ENCODE data around the gene FBXL17.
A peak's percentile ranks its signal among the peaks of the same experiment; 100 is the strongest.

The FBXL17 gene

GRCh38 chr5:108260858-108261170, 121.1 kb downstream of the FBXL17 start:
- H3K9me3 Mint-ChIP-seq, result no peaks in the 10 kb centered on the region
- peaks cover 17% of the 10 kb centered on the region for H3K4me1 Mint-ChIP-seq (ENCODE audit: low read depth)
- no peak overlapping the region for H3K27ac Mint-ChIP-seq
- H3K27me3 Mint-ChIP-seq, result no peaks in the 10 kb centered on the region
- H3K36me3 Mint-ChIP-seq (ENCODE audit: low read depth), result no peaks in the 10 kb centered on the region
- no peak overlapping the region for H3K4me3 Mint-ChIP-seq
- no peak for DNase-seq

DNA sequence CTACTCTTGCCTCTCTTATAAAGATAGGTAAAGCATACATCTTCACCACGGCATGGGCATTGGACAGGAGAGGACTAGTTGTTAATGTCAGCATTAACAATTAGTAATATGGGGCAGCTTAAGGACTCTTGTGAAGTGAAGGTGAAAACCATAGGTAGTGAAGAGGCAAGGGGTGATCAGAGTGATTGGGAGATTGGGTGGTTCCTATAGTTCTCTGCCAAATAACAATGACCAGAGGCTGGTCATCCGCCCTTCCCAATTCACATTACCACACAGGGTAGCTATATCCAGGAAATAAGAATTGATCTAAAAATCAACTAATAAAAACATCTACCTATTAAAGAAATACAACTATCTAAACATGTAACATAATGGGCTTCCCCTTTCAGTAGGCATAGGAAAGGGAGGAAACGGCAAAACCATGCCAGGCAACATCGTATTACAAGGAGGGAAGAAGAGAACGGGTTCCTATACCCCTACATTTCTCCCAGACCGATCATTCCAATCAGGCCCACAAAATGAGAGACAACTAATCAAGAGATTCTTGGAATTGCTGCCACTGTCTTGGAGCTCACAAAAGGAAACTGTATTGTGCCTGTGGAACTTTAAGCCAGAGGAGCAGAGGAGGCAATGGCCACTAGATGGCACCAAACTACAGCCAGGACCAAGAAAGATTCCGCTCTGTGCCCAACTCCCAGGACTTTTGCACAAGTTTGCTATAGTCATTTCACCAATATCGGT, 121.6 kb downstream of the FBXL17 start:
- peak; percentile 64 for DNase-seq
- Mint-ChIP-seq H3K9me3 (no peaks in the 10 kb centered on the region), H3K4me3 (peak overlapping the region; percentile 28), H3K27ac (no peak overlapping the region), H3K4me1 (ENCODE audit: low read depth) (peaks cover 15% of the 10 kb centered on the region), H3K36me3 (ENCODE audit: low read depth) (no peaks in the 10 kb centered on the region), H3K27me3 (no peaks in the 10 kb centered on the region)

DNA sequence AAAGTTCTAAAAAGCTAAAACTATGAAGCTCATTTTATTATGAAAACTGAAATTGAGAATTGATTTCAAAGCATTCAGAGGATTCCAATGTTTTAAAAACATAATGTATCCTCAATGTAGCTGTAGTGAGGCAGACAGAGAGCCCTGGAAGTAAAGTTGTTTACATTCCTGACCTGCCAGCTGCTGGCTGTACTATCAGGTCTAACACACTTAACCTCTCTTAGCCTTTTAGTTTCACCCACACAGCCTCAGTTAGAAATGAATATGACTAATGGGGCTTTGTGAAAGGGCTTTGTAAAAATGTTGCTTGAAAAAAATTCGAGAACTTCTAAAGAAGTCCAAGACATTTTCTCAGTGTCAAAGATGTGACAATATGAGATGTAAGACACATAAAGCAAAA, 122.6 kb downstream of the FBXL17 start:
- Mint-ChIP-seq H3K27ac (no peak overlapping the region), H3K9me3 (no peaks in the 10 kb centered on the region), H3K27me3 (no peaks in the 10 kb centered on the region), H3K4me1 (ENCODE audit: low read depth) (peaks cover 11% of the 10 kb centered on the region), H3K4me3 (no peak overlapping the region), H3K36me3 (ENCODE audit: low read depth) (no peaks in the 10 kb centered on the region)
- DNase-seq, result no peak

- H3K36me3 Mint-ChIP-seq (ENCODE audit: low read depth), result no peaks in the 10 kb centered on the region
- no peak for DNase-seq
- peaks cover 10% of the 10 kb centered on the region for H3K4me1 Mint-ChIP-seq (ENCODE audit: low read depth)
- H3K4me3 Mint-ChIP-seq, result no peak overlapping the region
- no peak overlapping the region for H3K27ac Mint-ChIP-seq
- H3K27me3 Mint-ChIP-seq, result no peaks in the 10 kb centered on the region
- H3K9me3 Mint-ChIP-seq, result no peaks in the 10 kb centered on the region
Measured at GRCh38 chr5:108257996-108258395, 123.9 kb downstream of the FBXL17 start.

GRCh38 chr5:108255468-108255867, 126.4 kb downstream of the FBXL17 start:
- no peaks in the 10 kb centered on the region for H3K9me3 Mint-ChIP-seq
- no peak for DNase-seq
- no peak overlapping the region for H3K27ac Mint-ChIP-seq
- no peak overlapping the region for H3K4me3 Mint-ChIP-seq
- H3K36me3 Mint-ChIP-seq (ENCODE audit: low read depth), result peaks cover 2% of the 10 kb centered on the region
- no peaks in the 10 kb centered on the region for H3K27me3 Mint-ChIP-seq
- H3K4me1 Mint-ChIP-seq (ENCODE audit: low read depth), result peaks cover 5% of the 10 kb centered on the region

DNA sequence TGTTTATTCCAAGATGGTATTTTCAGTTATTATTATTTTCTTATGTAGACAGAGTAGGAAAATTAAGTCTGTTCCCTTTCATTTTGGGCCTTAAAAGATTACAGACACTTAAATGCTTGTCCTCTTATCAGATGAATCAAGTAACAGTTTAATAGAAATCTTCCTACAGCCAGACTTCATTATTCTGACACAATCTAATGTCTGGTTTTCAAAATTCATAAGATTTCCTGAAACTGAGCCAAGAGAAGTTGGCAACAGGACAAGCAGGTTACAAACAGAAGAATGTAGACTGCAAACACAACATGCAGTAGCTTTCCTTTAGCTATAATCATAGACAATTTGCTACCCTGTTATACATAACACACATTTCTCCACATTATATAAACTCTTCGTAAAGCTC, 130.5 kb downstream of the FBXL17 start:
- no peak overlapping the region for H3K27ac Mint-ChIP-seq
- H3K27me3 Mint-ChIP-seq, result no peaks in the 10 kb centered on the region
- H3K4me3 Mint-ChIP-seq, result no peak overlapping the region
- no peak for DNase-seq
- H3K9me3 Mint-ChIP-seq, result no peaks in the 10 kb centered on the region
- peaks cover under 1% of the 10 kb centered on the region for H3K4me1 Mint-ChIP-seq (ENCODE audit: low read depth)
- H3K36me3 Mint-ChIP-seq (ENCODE audit: low read depth), result peaks cover 14% of the 10 kb centered on the region

DNA sequence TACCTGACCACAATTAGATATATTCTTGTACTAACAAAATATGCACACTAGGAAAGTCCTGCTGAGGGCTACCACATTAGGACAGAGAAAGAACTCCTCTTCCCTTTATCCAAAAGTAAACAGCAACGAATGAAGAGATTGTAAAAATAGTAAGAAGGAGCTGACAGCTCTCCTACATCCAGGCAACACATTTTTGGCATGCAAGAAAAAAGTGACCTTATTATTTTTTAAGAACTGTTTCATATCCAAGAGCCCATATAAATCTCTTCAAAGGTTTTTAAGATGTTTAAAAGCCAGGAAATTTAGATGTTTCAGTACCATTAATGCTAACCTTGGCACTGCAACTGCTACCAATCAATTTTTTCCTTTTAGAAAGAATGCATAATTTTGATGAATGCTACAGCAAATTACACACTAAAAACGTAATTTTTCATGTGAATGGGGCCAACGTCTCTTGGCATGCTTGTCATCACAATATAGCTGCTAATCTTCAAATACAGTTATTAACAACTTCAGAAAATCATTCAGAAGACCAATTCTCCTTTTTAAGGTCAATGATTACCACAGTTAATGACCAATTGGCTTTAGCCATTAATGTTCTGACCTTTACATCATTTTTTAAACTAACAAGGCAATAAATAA, 132.0 kb downstream of the FBXL17 start:
- Mint-ChIP-seq H3K27me3 (no peaks in the 10 kb centered on the region), H3K36me3 (ENCODE audit: low read depth) (peaks cover 20% of the 10 kb centered on the region), H3K27ac (no peak overlapping the region)

GRCh38 chr5:108249095-108249784, 132.7 kb downstream of the FBXL17 start:
- peaks cover 20% of the 10 kb centered on the region for H3K36me3 Mint-ChIP-seq (ENCODE audit: low read depth)

More for the DNA sequence above, 132.0 kb downstream of the FBXL17 start:
- DNase-seq, result no peak
- Mint-ChIP-seq H3K9me3 (no peaks in the 10 kb centered on the region), H3K4me3 (no peak overlapping the region), H3K4me1 (ENCODE audit: low read depth) (peaks cover 4% of the 10 kb centered on the region)

GRCh38 chr5:108238936-108239887, 142.7 kb downstream of the FBXL17 start:
- H3K27me3 Mint-ChIP-seq, result no peaks in the 10 kb centered on the region
- no peak overlapping the region for H3K4me3 Mint-ChIP-seq
- H3K9me3 Mint-ChIP-seq, result no peaks in the 10 kb centered on the region

More at GRCh38 chr5:108249095-108249784, 132.7 kb downstream of the FBXL17 start:
- no peaks in the 10 kb centered on the region for H3K9me3 Mint-ChIP-seq
- H3K27ac Mint-ChIP-seq, result no peak overlapping the region
- no peak overlapping the region for H3K4me3 Mint-ChIP-seq
- H3K27me3 Mint-ChIP-seq, result no peaks in the 10 kb centered on the region
- peaks cover 4% of the 10 kb centered on the region for H3K4me1 Mint-ChIP-seq (ENCODE audit: low read depth)
- DNase-seq, result no peak

GRCh38 chr5:108238461-108238860, 143.4 kb downstream of the FBXL17 start:
- H3K27me3 Mint-ChIP-seq, result no peaks in the 10 kb centered on the region
- no peak overlapping the region for H3K27ac Mint-ChIP-seq
- no peaks in the 10 kb centered on the region for H3K4me1 Mint-ChIP-seq (ENCODE audit: low read depth)
- no peaks in the 10 kb centered on the region for H3K9me3 Mint-ChIP-seq
- peaks cover 30% of the 10 kb centered on the region for H3K36me3 Mint-ChIP-seq (ENCODE audit: low read depth)
- H3K4me3 Mint-ChIP-seq, result no peak overlapping the region
- DNase-seq, result no peak

More at GRCh38 chr5:108238936-108239887, 142.7 kb downstream of the FBXL17 start:
- Mint-ChIP-seq H3K27ac (no peak overlapping the region), H3K4me1 (ENCODE audit: low read depth) (no peaks in the 10 kb centered on the region), H3K36me3 (ENCODE audit: low read depth) (peaks cover 23% of the 10 kb centered on the region)
- DNase-seq, result no peak

DNA sequence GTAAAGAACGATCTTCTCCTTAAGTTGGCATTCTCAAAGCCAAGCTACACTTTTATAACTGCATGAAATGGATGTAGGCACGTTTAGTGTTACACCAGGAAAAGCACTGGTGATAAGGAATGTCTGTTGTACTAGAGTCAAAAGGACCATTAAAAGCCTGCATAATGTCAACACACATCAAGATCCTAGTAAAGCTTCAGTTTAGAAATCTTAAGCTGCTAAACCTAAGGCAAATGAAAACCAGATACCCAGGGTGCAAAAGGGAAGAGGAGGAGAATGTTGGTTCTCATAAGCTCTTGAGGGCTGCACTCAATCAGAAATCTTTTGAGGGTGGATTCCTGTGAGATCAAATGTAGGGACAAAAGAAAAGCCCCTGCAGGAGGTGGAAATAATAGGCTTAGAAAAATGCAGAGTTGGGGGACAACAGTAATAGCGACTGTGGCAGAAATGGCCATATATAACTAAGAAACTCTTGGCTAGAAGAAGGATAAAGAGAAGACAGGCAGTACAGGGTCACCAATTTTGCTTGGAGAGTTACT, 148.2 kb downstream of the FBXL17 start:
- Mint-ChIP-seq H3K9me3 (peaks cover 4% of the 10 kb centered on the region), H3K36me3 (ENCODE audit: low read depth) (peaks cover 50% of the 10 kb centered on the region), H3K4me3 (no peak overlapping the region), H3K27ac (no peak overlapping the region), H3K4me1 (ENCODE audit: low read depth) (peaks cover 3% of the 10 kb centered on the region), H3K27me3 (no peaks in the 10 kb centered on the region)
- DNase-seq, result no peak

- no peak for DNase-seq
- Mint-ChIP-seq H3K36me3 (ENCODE audit: low read depth) (peaks cover 54% of the 10 kb centered on the region), H3K9me3 (peaks cover 4% of the 10 kb centered on the region), H3K27ac (no peak overlapping the region), H3K4me1 (ENCODE audit: low read depth) (peaks cover 3% of the 10 kb centered on the region), H3K27me3 (no peaks in the 10 kb centered on the region), H3K4me3 (no peak overlapping the region)
Measured at GRCh38 chr5:108232805-108233204, 149.1 kb downstream of the FBXL17 start.

DNA sequence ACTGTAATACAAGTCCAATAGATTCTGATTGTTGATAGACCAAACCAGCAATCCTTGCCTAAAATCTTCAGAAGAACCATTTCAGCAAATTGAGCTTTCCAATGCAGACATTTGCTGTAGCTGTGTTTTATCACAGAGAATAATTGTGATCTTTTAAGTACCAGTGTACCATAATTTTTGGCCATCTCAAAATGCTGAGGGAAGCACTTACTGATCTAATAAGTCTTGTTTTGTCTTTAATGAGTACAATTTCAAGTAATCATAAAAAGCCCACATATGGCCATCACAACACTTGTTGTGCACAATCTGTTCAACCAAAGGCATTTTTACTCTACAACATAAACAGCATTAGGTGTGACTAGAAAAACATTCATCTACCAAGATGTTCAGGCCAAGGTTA, 159.9 kb downstream of the FBXL17 start:
- Mint-ChIP-seq H3K4me3 (no peak overlapping the region), H3K9me3 (peaks cover 13% of the 10 kb centered on the region), H3K36me3 (ENCODE audit: low read depth) (peaks cover 62% of the 10 kb centered on the region), H3K27me3 (no peaks in the 10 kb centered on the region), H3K4me1 (ENCODE audit: low read depth) (no peaks in the 10 kb centered on the region), H3K27ac (no peak overlapping the region)
- DNase-seq, result no peak

DNA sequence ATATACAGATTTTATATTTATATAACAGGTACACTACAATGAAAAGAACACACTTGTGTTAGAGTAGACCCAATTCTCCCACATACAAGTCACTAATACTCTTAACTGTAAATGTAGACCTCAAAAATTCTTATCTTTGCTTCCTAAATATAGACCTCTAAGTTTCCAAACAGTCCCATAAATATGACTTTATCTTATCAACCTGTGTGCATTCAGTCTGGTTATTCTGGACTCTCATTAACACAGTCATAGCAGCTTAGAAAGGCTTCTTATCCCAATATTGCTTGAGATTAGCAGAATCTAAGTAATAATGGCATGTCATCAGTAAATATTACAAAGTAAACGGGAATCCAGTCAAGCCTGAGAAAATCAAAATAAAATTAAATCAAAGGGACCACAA, 161.1 kb downstream of the FBXL17 start:
- no peaks in the 10 kb centered on the region for H3K4me1 Mint-ChIP-seq (ENCODE audit: low read depth)
- no peaks in the 10 kb centered on the region for H3K27me3 Mint-ChIP-seq
- H3K27ac Mint-ChIP-seq, result no peak overlapping the region
- no peak overlapping the region for H3K4me3 Mint-ChIP-seq
- peaks cover 17% of the 10 kb centered on the region for H3K9me3 Mint-ChIP-seq
- no peak for DNase-seq
- peaks cover 70% of the 10 kb centered on the region for H3K36me3 Mint-ChIP-seq (ENCODE audit: low read depth)

Data from activated T-cell treated with anti-CD3 and anti-CD28 coated beads, Interleukin-2, amount 50 U/mL, for 24 hours (primary cell).